Fibroblast of pulmonary artery (primary cell): ENCODE results near the gene CACNA2D3.
A peak's percentile ranks its signal among the peaks of the same experiment; 100 is the strongest.

Experiments
- DNase-seq: peaks from one replicate; pipeline ENCODE4 v3.0.0-alpha.2; 2010; ENCODE audit warnings: low read depth
- H3K4me3 ChIP-seq: replicated peaks from 2 replicates; pipeline ENCODE4 v1.5.1; 2011; ENCODE audit warnings: low read depth, mild to moderate bottlenecking, control low read depth, low read length, moderate library complexity
- CTCF ChIP-seq: IDR thresholded peaks from 2 replicates; pipeline ENCODE4 v1.5.1; 2011; ENCODE audit warnings: mild to moderate bottlenecking, control low read depth, low read length, inconsistent platforms; ENCODE audit errors: missing control alignments

CACNA2D3 gene

GRCh38 chr3:54120657-54121413, 1.5 kb upstream of the CACNA2D3 start:
- no peak for TF ChIP-seq CTCF
- H3K4me3 ChIP-seq = peak overlapping the region; percentile 56
- DNase-seq = peak; percentile 13

GRCh38 chr3:54121414-54122323, 683 bp upstream of the CACNA2D3 start:
- DNase-seq = peak; percentile 26
- peak overlapping the region; percentile 56 for H3K4me3 ChIP-seq
- no peak for TF ChIP-seq CTCF

GRCh38 chr3:54123003-54123775, 837 bp downstream of the CACNA2D3 start:
- TF ChIP-seq CTCF = no peak
- DNase-seq = peak; percentile 3
- H3K4me3 ChIP-seq = peak overlapping the region; percentile 52

GRCh38 chr3:54123776-54124196, 1.4 kb downstream of the CACNA2D3 start:
- peak; percentile 38 for DNase-seq
- peak overlapping the region; percentile 52 for H3K4me3 ChIP-seq
- no peak for TF ChIP-seq CTCF

GRCh38 chr3:54125300-54125699, 2.9 kb downstream of the CACNA2D3 start:
- TF ChIP-seq CTCF = no peak
- DNase-seq = no peak

GRCh38 chr3:54126551-54126950, 4.2 kb downstream of the CACNA2D3 start:
- H3K4me3 ChIP-seq = no peak overlapping the region
- DNase-seq = no peak
- TF ChIP-seq CTCF = no peak

More at GRCh38 chr3:54125300-54125699, 2.9 kb downstream of the CACNA2D3 start:
- no peak overlapping the region for H3K4me3 ChIP-seq
